OCI-LY1 (cell line): ENCODE data around the gene WNT9A.

ENCODE experiments used
- H2AFZ ChIP-seq: fragments of 200-600 bp; sonication (generic), shearing (Covaris generic); 2 replicates; pipeline ENCODE4 v1.6.0; 2014; ENCODE audit warnings: antibody characterized with exemption, mild to moderate bottlenecking, low read length
- H3F3A ChIP-seq: fragments of 200-600 bp; sonication (generic), shearing (Covaris generic); 2 replicates; pipeline ENCODE4 v1.6.0; 2014; ENCODE audit warnings: mild to moderate bottlenecking, antibody characterized with exemption, low read length, moderate library complexity; ENCODE audit not compliant: insufficient read depth
- H3K27ac ChIP-seq: fragments of 200-600 bp; sonication (generic); 2 replicates; pipeline ENCODE4 v1.5.1; 2014; ENCODE audit warnings: low read length, mixed run types, mild to moderate bottlenecking, low read depth; ENCODE audit not compliant: poor library complexity, severe bottlenecking
- H3K27me3 ChIP-seq: fragments of 200-600 bp; sonication (generic); 2 replicates; pipeline ENCODE4 v1.6.0; 2014; ENCODE audit warnings: antibody characterized with exemption, mild to moderate bottlenecking, low read length, moderate library complexity; ENCODE audit not compliant: insufficient read depth
- H3K36me3 ChIP-seq: fragments of 200-600 bp; sonication (generic); 2 replicates; pipeline ENCODE4 v1.6.1; 2014; ENCODE audit warnings: mild to moderate bottlenecking, antibody characterized with exemption, low read length, moderate library complexity, mixed read lengths; ENCODE audit not compliant: insufficient read depth
- H3K4me1 ChIP-seq: fragments of 200-600 bp; sonication (generic); 2 replicates; pipeline ENCODE4 v1.5.1; 2014; ENCODE audit warnings: mild to moderate bottlenecking, low read length, moderate library complexity; ENCODE audit not compliant: insufficient read depth, severe bottlenecking
- H3K4me2 ChIP-seq: fragments of 200-600 bp; sonication (generic), shearing (Covaris generic); 2 replicates; pipeline ENCODE4 v1.6.1; 2014; ENCODE audit warnings: low read length
- H3K4me3 ChIP-seq: fragments of 200-600 bp; sonication (generic); 2 replicates; pipeline ENCODE4 v1.5.1; 2014; ENCODE audit warnings: low read length, low read depth, mild to moderate bottlenecking, mixed read lengths; ENCODE audit not compliant: poor library complexity, severe bottlenecking
- H3K79me2 ChIP-seq: fragments of 200-600 bp; shearing (Covaris generic); 2 replicates; pipeline ENCODE4 v1.6.1; 2016; ENCODE audit warnings: mixed run types, low read length, mixed read lengths; ENCODE audit not compliant: insufficient read depth
- H3K9ac ChIP-seq: fragments of 200-600 bp; sonication (generic), shearing (Covaris generic); 2 replicates; pipeline ENCODE4 v1.6.1; 2014; ENCODE audit warnings: mild to moderate bottlenecking, low read length, mixed read lengths
- H3K9me2 ChIP-seq: fragments of 200-600 bp; sonication (generic), shearing (Covaris generic); 2 replicates; pipeline ENCODE4 v1.6.1; 2014; ENCODE audit warnings: low read depth, mild to moderate bottlenecking, low read length, mixed read lengths
- H3K9me3 ChIP-seq: fragments of 200-600 bp; shearing (Covaris generic); 2 replicates; pipeline ENCODE4 v1.6.1; 2014; ENCODE audit warnings: low read length, mixed read lengths
- H4K20me1 ChIP-seq: fragments of 200-600 bp; sonication (generic), shearing (Covaris generic); 2 replicates; pipeline ENCODE4 v1.6.0; 2016; ENCODE audit warnings: mild to moderate bottlenecking, low read length; ENCODE audit not compliant: insufficient read depth
- CTCF ChIP-seq: fragments of 200-600 bp; sonication (generic), shearing (Covaris generic); IDR thresholded peaks from 2 replicates; pipeline ENCODE4 v1.5.1; 2017; ENCODE audit warnings: mild to moderate bottlenecking, antibody characterized with exemption, low read length, moderate library complexity, mixed read lengths
- EZH2 ChIP-seq: fragments of 200-600 bp; sonication (generic), shearing (Covaris generic); IDR thresholded peaks from 2 replicates; pipeline ENCODE4 v1.8.0; 2017; ENCODE audit warnings: borderline replicate concordance, mixed run types, mild to moderate bottlenecking, antibody characterized with exemption, low read length, moderate library complexity, mixed read lengths

WNT9A gene

GRCh38 chr1:227906550-227907071 lies 41.1 kb downstream of the WNT9A start:
- TF ChIP-seq EZH2, result no peak
- no peak for TF ChIP-seq CTCF
- H3K4me2 ChIP-seq, result no peak overlapping the region
- H4K20me1 ChIP-seq, result no peaks in the 10 kb centered on the region
- no peaks in the 10 kb centered on the region for H3K36me3 ChIP-seq
- H3K27me3 ChIP-seq, result no peaks in the 10 kb centered on the region
- no peaks in the 10 kb centered on the region for H3K9me2 ChIP-seq
- H3K4me1 ChIP-seq, result no peaks in the 10 kb centered on the region
- no peak overlapping the region for H3K9ac ChIP-seq
- no peaks in the 10 kb centered on the region for H3F3A ChIP-seq
- no peak overlapping the region for H3K27ac ChIP-seq
- no peak overlapping the region for H3K4me3 ChIP-seq
- H3K79me2 ChIP-seq, result no peaks in the 10 kb centered on the region
- H2AFZ ChIP-seq, result no peak overlapping the region
- no peaks in the 10 kb centered on the region for H3K9me3 ChIP-seq

- no peak overlapping the region for H2AFZ ChIP-seq
- H3K27me3 ChIP-seq, result no peaks in the 10 kb centered on the region
- no peaks in the 10 kb centered on the region for H3K4me1 ChIP-seq
- H3K27ac ChIP-seq, result no peak overlapping the region
- H3K79me2 ChIP-seq, result no peaks in the 10 kb centered on the region
- no peaks in the 10 kb centered on the region for H3K36me3 ChIP-seq
- no peak overlapping the region for H3K9ac ChIP-seq
- no peak for TF ChIP-seq CTCF
- no peak for TF ChIP-seq EZH2
- no peaks in the 10 kb centered on the region for H3F3A ChIP-seq
- H3K9me2 ChIP-seq, result no peaks in the 10 kb centered on the region
- no peak overlapping the region for H3K4me2 ChIP-seq
- no peaks in the 10 kb centered on the region for H3K9me3 ChIP-seq
- no peaks in the 10 kb centered on the region for H4K20me1 ChIP-seq
- no peak overlapping the region for H3K4me3 ChIP-seq
Observed at GRCh38 chr1:227905573-227906487, 41.9 kb downstream of the WNT9A start.

GRCh38 chr1:227904541-227905335 lies 43.0 kb downstream of the WNT9A start:
- Histone ChIP-seq H3K79me2 (no peaks in the 10 kb centered on the region), H3K36me3 (no peaks in the 10 kb centered on the region), H3K4me1 (no peaks in the 10 kb centered on the region), H2AFZ (no peak overlapping the region), H3K27ac (no peak overlapping the region), H3K27me3 (no peaks in the 10 kb centered on the region), H3K9me2 (no peaks in the 10 kb centered on the region), H4K20me1 (no peaks in the 10 kb centered on the region), H3K4me3 (no peak overlapping the region), H3K9me3 (no peaks in the 10 kb centered on the region), H3F3A (no peaks in the 10 kb centered on the region), H3K9ac (no peak overlapping the region), H3K4me2 (no peak overlapping the region)
- TF ChIP-seq EZH2 (no peak), CTCF (no peak)
